NCI-H2227 (cell line): Measurements from ENCODE around the gene PREX1.

Experiments
- DNase-seq: peaks from one replicate; lab custom pipeline; 2025; ENCODE audit not compliant: unreplicated experiment; lab: John Stamatoyannopoulos, UW

The PREX1 gene

DNA sequence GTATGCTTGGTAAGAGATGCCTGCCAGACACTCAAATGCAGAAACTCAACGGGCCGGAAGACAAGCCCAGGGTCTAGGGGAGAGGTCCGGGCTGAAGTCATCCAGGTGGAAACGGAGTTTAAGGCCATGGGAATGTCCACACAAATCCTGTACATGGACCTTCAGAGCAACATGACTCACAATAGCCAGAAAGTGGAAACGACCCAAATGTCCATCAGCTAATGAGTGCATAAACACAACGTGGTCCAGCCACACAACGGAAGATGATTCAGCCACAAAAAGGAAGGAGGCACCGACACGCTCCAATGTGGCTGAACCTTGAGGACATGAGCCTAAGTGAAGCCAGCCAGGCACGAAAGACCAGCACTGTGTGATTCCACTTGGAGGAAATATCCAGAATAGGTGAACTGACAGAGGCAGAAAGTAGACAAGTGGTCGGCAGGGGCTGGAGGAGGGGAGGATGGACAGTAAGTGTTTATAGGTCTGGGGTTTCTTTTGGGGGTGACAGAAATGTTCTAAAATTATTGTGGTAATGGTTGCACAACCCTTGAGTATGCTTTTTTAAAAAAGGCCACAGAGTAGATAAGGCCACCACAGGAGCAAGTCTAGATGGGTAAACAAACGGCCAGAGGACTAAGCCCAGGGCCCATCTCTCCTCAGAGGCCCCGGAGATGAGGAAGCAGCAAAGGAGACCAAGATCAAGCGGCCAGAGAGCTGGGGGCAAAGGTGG, 105.6 kb downstream of the PREX1 start:
- no peak for DNase-seq

DNA sequence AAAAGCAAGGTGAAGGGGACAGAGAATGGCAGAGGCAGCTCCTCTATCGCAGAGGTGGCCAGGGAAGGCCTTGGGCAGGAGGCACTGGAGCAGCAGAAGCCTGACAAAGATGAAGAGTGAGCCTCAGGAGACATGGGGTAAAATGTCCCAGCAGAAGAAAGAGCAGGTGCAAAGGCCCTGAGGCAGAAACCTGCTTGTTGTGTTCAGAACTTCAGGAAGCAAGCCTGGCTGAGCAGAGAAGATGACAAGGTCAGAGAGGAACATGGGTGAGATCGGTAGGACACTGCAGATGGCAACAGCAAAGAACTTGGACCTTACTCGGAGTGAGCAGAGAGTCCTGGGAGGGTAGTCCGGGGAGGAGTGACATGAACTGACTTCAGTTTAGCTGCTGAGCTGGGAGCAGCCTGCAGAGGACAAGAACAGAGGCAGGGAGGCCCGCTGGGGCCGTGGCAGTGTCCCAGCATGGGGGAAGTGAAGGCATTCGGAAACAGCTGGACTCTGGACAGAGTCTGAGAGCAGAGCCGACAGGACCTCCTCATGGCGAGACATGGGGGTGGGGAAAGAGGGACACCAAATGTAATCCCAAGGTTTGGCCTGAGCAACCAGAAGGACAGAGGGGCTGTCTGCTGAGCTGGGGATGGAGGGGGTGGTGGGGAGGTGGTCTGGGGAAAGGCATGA, 106.3 kb downstream of the PREX1 start:
- DNase-seq, result no peak

DNA sequence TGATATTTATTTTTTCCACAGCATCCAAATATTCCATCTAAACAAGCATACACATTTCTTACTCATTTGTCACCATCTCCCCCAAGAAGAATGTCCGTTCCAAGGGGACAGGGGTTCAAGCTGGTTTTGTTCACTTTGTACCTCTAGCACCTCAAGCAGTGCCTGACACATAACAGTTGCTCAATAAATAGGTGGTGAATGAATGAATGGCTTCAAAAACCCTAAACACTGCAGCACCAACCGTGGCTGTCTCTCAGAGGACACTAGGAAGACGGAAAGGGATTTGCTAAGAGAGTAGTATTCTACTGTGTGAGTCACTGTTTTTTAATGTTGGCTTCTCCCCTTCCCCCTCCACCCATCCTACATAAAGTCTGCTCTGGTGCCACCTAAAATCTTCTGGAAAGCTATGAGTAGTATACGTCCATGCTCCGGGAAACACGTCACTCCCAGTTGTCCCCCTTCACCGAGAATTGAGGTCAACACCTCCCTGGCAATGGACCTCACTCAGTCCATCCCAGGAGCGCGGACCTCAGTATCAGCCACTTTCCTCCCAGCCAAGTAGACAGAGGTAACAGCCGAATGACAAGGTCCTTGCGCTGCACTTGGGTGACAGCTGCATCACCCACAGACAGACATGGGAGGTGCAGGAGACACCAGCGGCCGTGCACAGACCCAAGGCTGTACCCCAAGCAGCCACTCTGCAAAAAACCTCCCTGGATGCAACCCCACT, 107.4 kb downstream of the PREX1 start:
- DNase-seq, result no peak

DNA sequence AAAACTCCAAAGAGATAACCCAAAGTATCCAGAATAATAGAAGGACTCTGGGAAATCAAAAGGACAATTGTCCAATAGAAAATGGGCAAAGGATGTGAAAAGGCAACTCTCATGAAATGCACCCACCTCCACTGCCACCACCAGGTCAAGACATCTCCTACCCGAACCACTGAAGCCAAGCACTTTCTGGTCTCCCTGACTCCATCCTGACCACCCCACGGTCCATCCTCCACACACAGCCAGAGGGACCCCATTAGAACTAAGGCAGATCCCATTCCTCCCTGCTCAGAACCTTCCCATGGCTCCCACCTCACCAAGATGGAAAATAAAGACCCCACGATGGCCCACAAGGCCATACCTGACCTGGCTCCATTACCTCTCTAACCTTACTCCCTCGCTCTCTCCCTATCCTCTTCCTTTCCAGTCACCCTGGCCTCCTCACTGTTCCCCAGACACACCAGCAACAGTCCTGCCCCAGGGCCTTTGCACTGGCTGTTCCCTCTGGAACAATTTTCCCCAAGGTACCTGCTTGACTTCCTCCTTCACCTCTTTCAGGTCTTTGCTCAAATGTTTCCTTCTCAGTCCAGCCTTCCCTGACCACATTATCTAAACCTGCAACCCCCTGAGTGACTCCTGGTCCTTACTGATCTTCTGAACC, 108.1 kb downstream of the PREX1 start:
- no peak for DNase-seq

DNA sequence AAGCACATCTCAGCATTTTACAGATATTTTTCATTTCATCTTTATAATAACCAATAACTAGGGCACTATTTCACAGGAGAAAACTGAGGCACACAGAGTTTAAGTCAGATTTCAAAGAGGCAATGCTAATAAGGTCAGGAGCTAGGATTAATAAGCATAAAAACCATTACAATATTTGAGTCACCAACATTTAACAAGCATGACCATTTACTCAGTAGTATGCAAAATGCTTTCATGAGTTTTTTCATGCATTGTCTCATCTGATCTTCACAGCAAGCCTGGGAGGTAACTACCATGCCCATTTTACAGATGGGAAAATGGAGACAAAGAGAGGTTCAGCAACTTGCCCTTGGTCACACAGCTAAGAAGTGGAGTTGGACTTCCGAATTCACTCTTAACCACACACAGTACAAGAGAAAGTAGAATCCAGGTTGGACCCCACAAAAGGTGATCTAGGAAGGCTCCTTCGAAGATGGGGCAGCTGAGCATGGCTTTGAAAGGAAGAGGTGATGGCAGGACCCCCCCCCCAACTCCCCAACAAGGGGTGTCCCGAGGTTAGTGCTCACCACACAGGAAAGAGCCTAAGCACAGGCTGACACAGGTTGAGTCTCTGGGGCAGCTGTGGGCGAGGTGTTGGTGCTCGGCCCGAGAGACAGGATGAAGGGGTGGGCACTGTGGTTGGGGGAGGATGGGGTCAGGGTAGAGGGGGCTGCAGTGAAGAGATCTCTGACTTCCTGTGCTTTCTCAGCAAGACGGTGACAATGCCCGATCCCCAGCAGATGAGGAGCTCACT, 108.8 kb downstream of the PREX1 start:
- DNase-seq, result no peak

DNA sequence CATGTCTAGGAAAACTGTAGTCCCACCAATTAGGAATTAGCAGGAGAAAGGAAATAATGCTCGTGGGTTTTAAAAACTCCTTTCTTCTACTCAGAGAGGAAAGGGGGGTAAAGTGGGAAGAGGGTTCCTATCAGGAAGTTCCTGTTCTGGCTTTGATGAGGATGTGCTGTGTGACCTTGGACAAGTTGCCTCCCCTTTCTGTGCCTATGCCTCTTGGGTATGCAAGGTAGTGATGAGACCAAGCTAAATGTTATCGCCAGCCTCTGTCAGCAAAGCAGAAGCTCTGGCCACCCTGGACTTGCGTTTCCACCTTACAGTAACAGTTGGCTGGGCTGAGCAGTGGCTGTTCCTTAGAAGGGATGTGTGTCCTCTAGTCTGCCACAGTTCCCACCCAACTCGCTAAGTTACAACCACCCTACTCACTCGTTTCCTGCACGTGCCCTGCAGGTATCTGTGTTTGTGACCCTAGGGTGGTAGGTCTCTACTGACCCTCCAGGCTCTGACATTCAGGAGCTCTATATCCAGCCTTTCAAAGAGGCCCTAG, 110.0 kb downstream of the PREX1 start:
- no peak for DNase-seq

DNA sequence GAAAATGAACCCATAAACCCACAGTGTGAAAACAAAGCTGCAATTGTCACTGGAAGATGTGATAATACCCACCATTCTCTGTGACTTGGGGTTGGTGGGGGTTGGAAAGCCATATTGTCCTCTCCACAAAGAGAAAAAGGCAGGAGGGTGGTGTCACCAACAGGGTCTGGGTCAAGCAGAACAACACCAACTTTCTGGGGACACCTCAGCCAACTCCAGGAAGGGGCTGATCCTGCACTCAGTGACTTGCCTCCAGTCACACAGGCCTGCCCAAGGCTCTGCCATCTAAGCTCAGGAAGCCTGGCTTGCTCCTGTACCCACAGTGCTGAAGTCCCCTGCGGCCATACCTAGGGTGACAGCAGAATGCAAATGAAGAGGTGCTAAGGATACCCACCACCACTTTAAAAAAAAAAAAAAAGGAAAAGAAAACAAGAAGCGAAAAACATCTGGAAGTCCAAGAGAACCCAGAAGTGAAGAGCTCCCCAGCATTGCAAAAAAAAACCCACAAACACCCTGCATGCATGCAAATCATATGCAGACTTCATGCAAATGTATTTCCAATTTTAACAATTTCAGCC, 110.6 kb downstream of the PREX1 start:
- no peak for DNase-seq

DNA sequence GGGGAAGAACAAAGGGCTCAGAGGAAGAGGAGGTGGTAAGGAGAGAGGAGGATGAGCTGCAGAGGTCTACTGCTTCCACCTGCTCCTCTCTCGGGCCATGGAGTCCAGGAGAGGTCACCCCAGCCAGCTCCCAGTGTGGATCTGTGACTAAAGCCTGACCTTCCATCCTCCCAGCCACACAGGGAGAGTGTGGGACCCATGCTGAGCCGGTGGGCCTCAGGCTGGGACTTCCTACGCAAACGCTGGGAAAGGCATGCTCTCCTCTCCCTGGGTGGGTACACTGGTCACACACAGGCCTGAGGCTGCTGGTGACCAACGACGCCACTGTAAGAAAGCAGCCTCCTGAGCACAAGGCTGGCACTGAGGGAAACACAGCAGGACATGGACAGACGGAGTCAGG, 111.3 kb downstream of the PREX1 start:
- DNase-seq, result no peak

DNA sequence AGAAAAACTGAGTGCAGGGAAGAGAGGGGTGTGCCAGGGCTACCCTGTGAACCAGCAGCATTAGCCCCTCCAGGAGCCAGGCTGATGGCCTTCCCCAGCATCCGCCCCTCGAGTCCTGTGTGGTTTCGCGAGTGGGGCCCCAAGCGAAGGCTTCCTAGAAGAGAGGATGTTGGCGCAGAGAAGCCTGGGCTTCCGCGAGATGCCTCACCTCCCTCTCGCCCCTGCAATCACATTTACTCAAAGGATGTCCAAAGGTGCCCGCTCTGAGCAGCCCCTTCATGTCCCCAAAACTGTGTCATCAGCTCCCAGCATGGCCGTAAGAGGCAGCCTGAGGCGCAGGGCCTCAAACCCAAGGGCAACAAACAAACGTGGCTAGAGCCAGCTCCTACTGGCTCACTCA, 111.7 kb downstream of the PREX1 start:
- no peak for DNase-seq

DNA sequence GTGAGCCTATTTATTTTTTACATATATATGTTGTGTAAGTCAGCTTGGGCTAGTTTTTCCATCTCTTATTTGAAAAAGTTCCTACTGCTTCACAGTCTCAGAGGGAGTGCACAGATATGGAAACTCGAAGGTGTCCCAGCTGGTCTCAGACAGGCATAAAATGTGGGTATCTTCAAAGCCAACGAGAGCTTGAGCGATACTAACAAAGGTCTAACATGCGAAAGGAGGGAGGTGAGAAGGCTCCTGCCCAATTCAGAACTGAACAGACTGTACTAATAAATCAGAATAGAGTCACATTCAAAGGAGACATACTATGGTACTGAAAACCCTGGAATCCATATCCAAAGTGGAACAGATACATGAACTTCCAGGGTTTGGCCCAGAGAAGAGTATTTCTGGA, 113.0 kb downstream of the PREX1 start:
- no peak for DNase-seq

DNA sequence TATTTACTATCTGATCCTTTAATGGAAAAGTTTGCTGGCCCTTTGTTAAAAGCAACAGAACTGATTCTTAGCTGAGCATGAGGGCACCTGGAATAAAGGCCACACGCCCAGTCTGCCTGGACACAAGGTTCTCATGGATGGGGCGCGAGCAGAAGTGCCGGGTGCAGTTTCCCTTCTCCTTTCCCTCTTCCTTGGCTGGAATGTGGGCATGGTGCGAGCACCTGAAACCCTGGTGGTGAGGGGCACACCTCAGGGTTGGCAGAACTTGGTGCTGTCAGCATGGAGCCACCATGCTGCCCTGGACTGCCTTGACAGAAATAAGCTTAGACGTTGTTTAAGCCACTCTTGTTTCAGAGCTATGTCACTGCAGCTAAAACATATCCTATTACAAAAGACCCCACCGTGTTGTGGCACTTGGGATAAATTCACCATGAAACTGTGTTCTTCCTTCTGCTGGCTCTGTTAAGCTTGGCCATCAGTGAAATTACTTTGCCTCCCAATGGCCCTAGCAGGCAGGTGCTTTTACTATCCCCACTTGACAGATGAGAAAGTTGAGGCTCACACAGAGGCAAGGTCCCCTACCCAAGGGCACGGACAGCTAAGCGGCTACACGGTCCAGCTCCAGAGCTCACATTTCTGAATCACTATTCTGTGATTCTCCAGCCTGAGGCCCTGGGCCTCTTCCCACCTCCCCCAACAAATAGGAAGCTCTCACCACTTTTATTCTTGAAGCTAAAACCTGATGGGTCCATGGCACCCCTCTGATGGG, 115.9 kb downstream of the PREX1 start:
- DNase-seq, result no peak

DNA sequence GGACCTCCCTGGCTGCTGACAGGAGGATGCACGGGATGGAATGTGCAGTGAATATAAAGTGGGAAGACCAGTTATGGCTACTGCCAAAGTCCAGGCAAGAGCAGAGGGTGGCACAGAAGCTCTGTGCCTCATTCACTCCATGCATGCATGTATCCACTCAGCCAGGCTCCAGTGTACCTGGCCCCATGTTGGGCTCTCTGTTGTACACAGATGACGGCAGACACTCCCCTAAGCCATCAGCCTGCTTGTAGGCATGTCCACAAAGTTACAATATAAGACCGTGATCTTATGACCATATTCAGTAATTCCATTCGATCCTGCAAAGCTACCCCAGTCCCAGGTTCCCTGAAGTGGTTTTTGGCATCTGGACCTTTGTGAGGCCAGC, 116.8 kb downstream of the PREX1 start:
- DNase-seq, result no peak

DNA sequence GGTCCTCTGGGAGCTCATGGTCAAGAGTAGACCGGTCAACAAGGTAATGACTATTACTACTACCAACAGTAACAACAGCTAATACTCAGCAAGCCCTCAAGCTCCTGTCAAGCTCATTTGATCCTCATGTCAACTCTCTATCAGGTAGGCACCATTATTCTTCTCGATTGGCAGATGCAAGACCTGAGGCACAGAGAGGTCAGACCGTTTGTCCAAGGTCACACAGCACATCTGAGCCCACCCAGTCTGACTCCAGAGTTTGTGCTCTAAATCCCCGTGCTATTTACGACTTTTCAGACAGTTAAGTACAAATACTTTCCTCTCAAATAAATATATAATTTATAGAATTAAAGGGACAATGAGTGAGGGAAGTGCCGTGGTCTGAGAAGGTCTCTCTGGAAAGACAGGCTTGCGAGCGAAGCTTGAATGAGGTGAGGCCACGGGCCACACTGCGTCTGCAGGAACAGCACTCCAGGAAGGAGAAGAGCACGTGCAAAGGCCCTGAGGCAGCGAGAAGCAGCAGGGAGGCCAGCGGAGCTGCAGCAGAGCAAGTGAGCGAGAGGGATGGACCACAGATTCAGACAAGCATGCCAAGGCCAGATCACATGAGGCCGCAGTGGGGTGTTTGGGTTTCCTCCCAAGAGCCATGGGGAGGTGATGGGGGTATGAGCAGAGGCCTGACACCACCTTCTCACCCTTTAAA, 117.3 kb downstream of the PREX1 start:
- no peak for DNase-seq

DNA sequence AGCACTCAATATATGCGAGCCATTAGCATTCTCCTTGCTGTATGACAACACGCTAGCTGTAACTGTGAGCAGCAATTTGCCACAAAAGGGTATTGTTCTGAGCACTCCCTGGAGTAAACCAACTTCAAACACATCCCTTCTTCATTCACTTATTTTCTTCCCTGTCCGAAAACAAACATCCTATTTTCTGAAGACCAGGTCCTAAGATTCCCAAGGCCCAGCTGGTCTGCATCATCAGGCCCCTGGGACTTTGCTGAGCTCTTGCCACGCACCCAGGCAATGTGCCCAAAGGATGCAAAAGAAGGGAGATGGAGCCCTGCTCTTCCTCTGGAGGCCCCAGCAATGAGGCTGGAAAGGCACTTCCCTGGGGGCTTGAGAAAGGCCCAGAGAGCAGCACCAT, 118.1 kb downstream of the PREX1 start:
- no peak for DNase-seq

DNA sequence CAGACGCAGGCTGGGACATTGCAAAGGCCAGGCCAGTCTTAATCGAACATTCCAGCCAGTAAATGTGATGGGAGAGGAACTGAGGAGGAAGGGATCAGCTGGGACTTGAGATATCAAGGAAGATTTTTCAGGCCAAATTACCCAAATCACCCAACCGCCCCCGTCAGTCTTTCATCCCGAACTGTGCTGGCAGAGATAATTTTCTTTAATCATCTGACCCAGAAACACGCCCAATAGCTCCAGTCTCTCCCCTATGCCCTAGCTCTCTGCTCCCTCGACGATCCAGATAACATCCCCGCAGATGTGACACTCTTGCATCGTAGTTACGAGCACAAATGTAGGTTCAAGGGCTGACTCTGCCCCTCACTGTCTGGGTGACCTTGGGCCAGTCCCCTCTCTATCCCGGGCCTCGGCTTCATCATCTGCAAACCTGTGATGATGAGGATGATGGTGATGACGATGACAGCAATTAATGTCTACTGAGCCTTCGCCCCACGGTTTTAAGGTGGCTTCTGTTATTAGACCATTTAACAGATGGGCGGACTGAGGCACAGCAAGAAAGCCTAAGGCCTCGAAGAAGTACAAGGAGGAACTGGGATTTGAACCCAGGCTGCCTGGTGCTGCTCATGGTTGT, 118.6 kb downstream of the PREX1 start:
- DNase-seq, result no peak

DNA sequence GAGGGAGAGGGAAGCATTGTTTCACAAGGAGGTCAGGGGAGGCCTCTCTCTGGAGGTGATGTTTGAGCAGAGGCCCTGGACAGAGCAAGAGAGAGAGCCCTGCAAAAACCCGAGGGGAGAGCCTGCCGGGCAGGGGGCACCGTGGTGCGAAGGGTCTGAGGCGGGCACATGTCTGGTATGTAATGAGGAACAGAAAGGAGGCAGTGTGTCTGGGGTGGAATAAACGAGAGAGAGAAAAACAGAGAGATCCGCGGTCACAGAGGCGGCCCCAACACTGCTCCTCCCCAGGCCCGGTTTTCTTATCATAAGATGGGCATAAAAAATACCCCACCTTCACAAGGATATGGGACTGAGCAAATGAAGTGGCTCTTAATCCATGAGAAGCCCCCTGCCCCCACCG, 119.2 kb downstream of the PREX1 start:
- DNase-seq, result no peak

DNA sequence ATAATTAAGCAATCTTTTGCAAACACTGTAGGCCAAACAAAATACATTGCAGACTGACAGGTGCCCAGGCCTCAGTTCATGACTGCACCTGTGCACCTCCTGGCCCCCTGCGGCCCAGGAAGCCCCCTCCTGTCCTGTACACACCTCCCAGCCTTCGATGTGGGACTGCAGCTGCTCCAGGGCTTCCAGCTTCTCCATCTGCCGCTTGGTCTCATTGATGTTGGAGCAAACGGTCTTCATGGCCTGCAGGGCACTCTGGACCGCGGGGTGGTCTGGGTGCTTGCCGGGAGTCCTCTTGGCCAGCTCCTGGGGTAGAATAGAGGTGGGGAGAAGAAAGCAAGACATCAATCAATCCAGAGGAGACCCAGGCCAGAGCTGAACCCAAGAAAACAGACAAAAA, 119.7 kb downstream of the PREX1 start:
- no peak for DNase-seq

DNA sequence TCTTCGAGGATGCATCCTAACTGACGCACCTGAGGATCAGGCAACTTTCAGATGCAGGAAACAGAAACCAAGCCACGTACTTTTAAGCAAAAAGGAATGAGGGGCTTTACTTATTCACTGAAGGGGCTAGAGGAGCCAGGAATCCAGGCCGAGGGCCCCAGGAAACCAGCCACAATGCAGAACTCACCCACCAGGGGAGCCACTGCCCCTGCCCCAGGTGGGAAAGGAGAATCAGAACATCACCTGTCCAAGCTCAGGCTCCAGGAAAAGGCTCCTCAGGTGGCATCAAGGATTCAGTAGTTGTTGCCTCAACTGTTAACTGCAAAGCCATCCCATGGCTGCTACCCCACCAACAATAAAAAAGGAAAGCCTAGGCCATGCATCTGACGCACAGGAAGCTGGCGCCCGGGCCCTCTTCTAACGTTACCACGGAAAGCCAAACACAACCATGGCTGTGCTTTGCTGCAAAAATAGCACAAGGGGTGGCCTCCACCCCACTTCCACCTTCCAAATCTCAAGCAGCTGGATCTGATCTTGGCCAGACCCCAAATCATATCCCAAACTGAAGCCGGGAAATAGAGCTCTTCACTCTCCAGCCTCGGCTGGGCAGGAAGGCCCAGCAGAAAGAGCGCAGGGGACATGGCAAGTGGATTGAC, 121.0 kb downstream of the PREX1 start:
- DNase-seq, result no peak
